Tibial nerve (tissue), 4 donors: ENCODE measurements around the gene DAB2. TPM values are rescaled to one million over a fixed set of nuclear protein-coding genes. Genes with fewer than 3 reads are reported as not detected.

ENCODE experiments used
- DNase-seq, 2 donors: peaks; one replicate each; pipeline ENCODE4 v3.0.0-alpha.2; 2019; ENCODE audit warnings: low spot score in 2 of 2
- H3K27ac ChIP-seq, 4 donors: fragments of 200-600 bp; sonication (generic) in 3 of 4; one replicate each; pipeline ENCODE4 v1.5.1; 2017 to 2019; ENCODE audit warnings: mild to moderate bottlenecking in 1 of 4
- H3K27me3 ChIP-seq, 2 donors: fragments of 200-600 bp; sonication (generic) in 1 of 2; one replicate each; pipeline versions ENCODE4 v1.5.1 to v1.6.0; 2017 to 2019
- H3K36me3 ChIP-seq, 3 donors: fragments of 200-600 bp; sonication (generic); one replicate each; pipeline ENCODE4 v1.5.1; 2018 to 2019
- H3K4me1 ChIP-seq, 4 donors: fragments of 200-600 bp; sonication (generic) in 3 of 4; one replicate each; pipeline ENCODE4 v1.5.1; 2017 to 2019
- H3K4me3 ChIP-seq, 4 donors: fragments of 200-600 bp; sonication (generic) in 3 of 4; one replicate each; pipeline ENCODE4 v1.5.1; 2017 to 2019; ENCODE audit warnings: mild to moderate bottlenecking in 1 of 4, moderate library complexity in 1 of 4
- H3K9me3 ChIP-seq, 4 donors: fragments of 200-600 bp; sonication (generic) in 3 of 4; one replicate each; pipeline ENCODE4 v1.5.1; 2017 to 2019
- CTCF ChIP-seq, 5 experiments: fragments of 200-600 bp in 3 of 5; fragments of 450-650 bp in 2 of 5; sonication (generic) in 3 of 5; IDR thresholded peaks; one replicate each; pipeline ENCODE4 v1.5.1; 2016 to 2019; ENCODE audit warnings: antibody characterized with exemption in 5 of 5, mild to moderate bottlenecking in 3 of 5, moderate library complexity in 2 of 5
- EP300 ChIP-seq, 2 donors: sonication (generic); formaldehyde crosslinking; IDR thresholded peaks; one replicate each; pipeline ENCODE4 v1.6.1; 2017; ENCODE audit warnings: antibody characterized with exemption in 2 of 2, mild to moderate bottlenecking in 1 of 2
- POLR2A ChIP-seq, 2 donors: fragments of 450-650 bp; IDR thresholded peaks; one replicate each; pipeline ENCODE4 v1.6.1; 2017; ENCODE audit warnings: antibody characterized with exemption in 2 of 2, mild to moderate bottlenecking in 2 of 2, moderate library complexity in 2 of 2
- WGBS, 2 donors: methylation state at CpG; one replicate each; pipeline ENCODE4 v1.1.5; 2018; 5-methylcytosine and 5-hydroxymethylcytosine counted together
- total RNA-seq, 4 donors: library from RNA; depleted of rRNA; stranded (reverse); fragments of >200 nt; gene quantifications; one replicate each; pipeline ENCODE4 v1.1.0, GENCODE V29; 2016

The DAB2 gene
- total RNA-seq, 4 donors from 2014 or later = 73.6 to 144 (median 115) TPM

- Histone ChIP-seq H3K27ac (no peak overlapping the region), H3K4me1 (peaks cover 0 to 4% (median 1%) of the 10 kb centered on the region in 4 donors), H3K9me3 (no peaks in the 10 kb centered on the region), H3K27me3 (no peaks in the 10 kb centered on the region), H3K4me3 (no peak overlapping the region), H3K36me3 (no peaks in the 10 kb centered on the region)
- TF ChIP-seq POLR2A (IDR thresholded peaks at IDR 0.05) (no peak), CTCF (IDR thresholded peaks at IDR 0.05) (no peak), EP300 (IDR thresholded peaks at IDR 0.05) (no peak)
- DNase-seq = no peak
Observed at GRCh38 chr5:39453606-39454005, 28.8 kb upstream of the DAB2 start.

DNA sequence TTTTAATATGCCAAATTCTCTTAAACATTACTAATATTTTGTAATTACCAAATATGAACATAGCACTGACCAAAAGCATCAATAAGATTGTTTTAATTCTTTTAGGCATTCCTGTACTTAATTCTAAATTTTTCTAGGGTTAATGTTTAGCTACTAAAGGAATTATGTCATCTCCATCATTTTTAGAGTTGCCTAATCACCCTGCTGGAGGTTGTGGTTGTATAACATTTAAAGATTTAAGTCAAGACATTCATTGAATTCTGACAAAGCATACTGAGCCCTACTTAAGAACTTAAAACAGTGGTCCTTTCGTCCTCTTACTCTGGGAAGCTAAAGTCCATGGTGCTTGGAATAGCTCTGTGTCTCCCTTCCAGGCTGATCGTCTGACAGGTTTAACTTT lies 28.1 kb upstream of the DAB2 start:
- 81 to 87% methylated on average over 2 of the region's 2 CpGs for WGBS, 2 donors

DNA sequence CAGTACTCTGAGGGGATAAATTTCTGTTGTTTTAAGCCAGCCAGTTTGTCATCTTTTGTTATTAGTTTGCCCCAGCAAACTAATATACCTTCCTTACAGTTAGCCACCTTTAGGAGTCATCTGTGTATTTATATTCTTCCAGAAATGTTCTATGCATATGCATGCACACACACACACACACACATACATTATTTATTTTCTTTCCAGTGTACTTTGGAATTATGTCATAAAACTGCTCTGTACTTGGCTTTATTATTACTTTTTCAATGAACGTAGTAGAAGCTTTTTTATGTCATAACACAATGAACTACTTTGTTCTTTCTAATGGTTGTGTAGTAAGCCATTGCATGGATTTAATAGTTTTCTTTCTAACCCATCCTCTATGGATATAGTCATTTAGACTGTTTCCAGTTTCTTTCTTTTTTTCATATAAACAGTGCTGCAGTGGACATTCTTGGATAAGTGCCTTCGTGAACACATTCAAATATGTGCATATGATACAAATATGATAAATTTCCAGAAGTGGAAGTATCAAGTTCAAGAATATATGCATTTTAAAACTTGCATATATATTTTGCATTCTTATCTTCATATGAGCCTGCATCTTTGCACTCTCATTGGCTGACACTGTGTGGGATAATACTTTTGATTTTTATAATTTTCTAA lies 26.6 kb upstream of the DAB2 start:
- Histone ChIP-seq H3K27ac (no peak overlapping the region), H3K9me3 (no peaks in the 10 kb centered on the region), H3K27me3 (no peaks in the 10 kb centered on the region), H3K4me1 (peaks cover 0 to 4% (median 1%) of the 10 kb centered on the region in 4 donors), H3K4me3 (no peak overlapping the region), H3K36me3 (no peaks in the 10 kb centered on the region)
- no peak for TF ChIP-seq EP300 (IDR thresholded peaks at IDR 0.05)
- no peak for TF ChIP-seq POLR2A (IDR thresholded peaks at IDR 0.05)
- no peak for TF ChIP-seq CTCF (IDR thresholded peaks at IDR 0.05)
- WGBS, 2 donors = 37 to 40% methylated on average over 2 of the region's 2 CpGs
- no peak for DNase-seq

More for the DNA sequence above, 28.1 kb upstream of the DAB2 start:
- TF ChIP-seq POLR2A (IDR thresholded peaks at IDR 0.05) (no peak), CTCF (IDR thresholded peaks at IDR 0.05) (no peak), EP300 (IDR thresholded peaks at IDR 0.05) (no peak)
- Histone ChIP-seq H3K27me3 (no peaks in the 10 kb centered on the region), H3K4me3 (no peak overlapping the region), H3K4me1 (peaks cover 0 to 4% (median 1%) of the 10 kb centered on the region in 4 donors), H3K36me3 (no peaks in the 10 kb centered on the region), H3K9me3 (no peaks in the 10 kb centered on the region), H3K27ac (no peak overlapping the region)
- no peak for DNase-seq

GRCh38 chr5:39450487-39450886 lies 25.7 kb upstream of the DAB2 start:
- H3K27me3 ChIP-seq = no peaks in the 10 kb centered on the region
- no peaks in the 10 kb centered on the region for H3K9me3 ChIP-seq
- no peaks in the 10 kb centered on the region for H3K36me3 ChIP-seq
- TF ChIP-seq POLR2A (IDR thresholded peaks at IDR 0.05) (no peak), EP300 (IDR thresholded peaks at IDR 0.05) (no peak), CTCF (IDR thresholded peaks at IDR 0.05) (no peak)
- no peak for DNase-seq
- H3K4me1 ChIP-seq = peaks cover 0 to 4% (median 1%) of the 10 kb centered on the region in 4 donors
- 82 to 88% methylated on average over 3 of the region's 3 CpGs for WGBS, 2 donors
- H3K27ac ChIP-seq = no peak overlapping the region
- H3K4me3 ChIP-seq = no peak overlapping the region

GRCh38 chr5:39449591-39449990 lies 24.8 kb upstream of the DAB2 start:
- TF ChIP-seq EP300 (IDR thresholded peaks at IDR 0.05) = no peak
- TF ChIP-seq POLR2A (IDR thresholded peaks at IDR 0.05) = no peak
- no peak for DNase-seq

More at GRCh38 chr5:39449591-39449990, 24.8 kb upstream of the DAB2 start:
- peaks cover 0 to 4% (median 1%) of the 10 kb centered on the region in 4 donors for H3K4me1 ChIP-seq
- H3K27me3 ChIP-seq = no peaks in the 10 kb centered on the region
- no peak overlapping the region for H3K4me3 ChIP-seq
- WGBS, 2 donors = 54 to 67% methylated on average over 3 of the region's 3 CpGs
- H3K36me3 ChIP-seq = no peaks in the 10 kb centered on the region
- H3K9me3 ChIP-seq = no peaks in the 10 kb centered on the region
- H3K27ac ChIP-seq = no peak overlapping the region
